GM19023 (cell line): Measurements from ENCODE around the gene TTC9C.
A peak's percentile ranks its signal among the peaks of the same experiment; 100 is the strongest.
"Not testable (repeated sequence)": the region's sequence is repeated elsewhere in the genome, so short reads cannot be mapped to it uniquely, and the experiment has no call there.

Source experiments
- ATAC-seq: cut with Tn5 transposase; IDR thresholded peaks from one replicate; pipeline ENCODE4 v1.9.1; 2021; ENCODE audit warnings: mild to moderate bottlenecking, moderate library complexity; ENCODE audit not compliant: unreplicated experiment

The TTC9C gene

GRCh38 chr11:62728171-62728988 is at the start of gene TTC9C:
Gene TTC9C (plus strand): TSS chr11:62728486. CDS start chr11:62728849, 363 bp downstream.
- peak; percentile 16 for ATAC-seq

GRCh38 chr11:62678770-62679696 is 49.3 kb upstream of the TTC9C start, which contains the start of gene UBXN1:
Gene UBXN1 (minus strand): TSS chr11:62679073. CDS start chr11:62678923, 150 bp downstream.
- peak; percentile 59 for ATAC-seq

GRCh38 chr11:62680825-62681240 is 47.5 kb upstream of the TTC9C start:
- no peak for ATAC-seq

- ATAC-seq = no peak
Observed at GRCh38 chr11:62682518-62682917, 45.8 kb upstream of the TTC9C start.

GRCh38 chr11:62687508-62688396 is 40.5 kb upstream of the TTC9C start:
- ATAC-seq = no peak

GRCh38 chr11:62688491-62688890 is 39.8 kb upstream of the TTC9C start:
- ATAC-seq = no peak

GRCh38 chr11:62689421-62690183 is 38.7 kb upstream of the TTC9C start, which contains the start of gene LRRN4CL:
Gene LRRN4CL (minus strand): TSS chr11:62689530. CDS start chr11:62688508, 1,022 bp downstream.
- no peak for ATAC-seq

- ATAC-seq = not testable (repeated sequence)
Observed at GRCh38 chr11:62693624-62694023, 34.7 kb upstream of the TTC9C start.

GRCh38 chr11:62694455-62695167 is 33.7 kb upstream of the TTC9C start:
- no peak for ATAC-seq

GRCh38 chr11:62702246-62702645 is 26.0 kb upstream of the TTC9C start:
- ATAC-seq = no peak

GRCh38 chr11:62703921-62704320 is 24.4 kb upstream of the TTC9C start:
- not testable (repeated sequence) for ATAC-seq

- no peak for ATAC-seq
Observed at GRCh38 chr11:62705413-62705812, 22.9 kb upstream of the TTC9C start.

GRCh38 chr11:62705880-62706849 is 22.1 kb upstream of the TTC9C start:
- ATAC-seq = peak; percentile 55

- no peak for ATAC-seq
Observed at GRCh38 chr11:62706850-62707247, 21.4 kb upstream of the TTC9C start.

GRCh38 chr11:62707277-62707861 is 20.9 kb upstream of the TTC9C start, which contains the start of the genes BSCL2 and GNG3:
Gene BSCL2 (minus strand): TSS chr11:62707424. CDS start chr11:62707195, 229 bp downstream.
Gene GNG3 (plus strand): TSS chr11:62707676. CDS start chr11:62708296, 620 bp downstream.
- no peak for ATAC-seq

GRCh38 chr11:62708392-62708791 is 19.9 kb upstream of the TTC9C start:
- ATAC-seq = no peak

- ATAC-seq = no peak
Observed at GRCh38 chr11:62708793-62709192, 19.5 kb upstream of the TTC9C start.
